ENCODE measurements around the gene RNF222. TPM values are rescaled to one million over a fixed set of nuclear protein-coding genes. Genes with fewer than 3 reads are reported as not detected.
A peak's percentile ranks its signal among the peaks of the same experiment; 100 is the strongest.

The RNF222 gene
- total RNA-seq, 1 experiment from 2014 or later: not detected

GRCh38 chr17:8413938-8414337, 16.3 kb upstream of the RNF222 start:
- no peak overlapping the region for H3K4me3 Mint-ChIP-seq (ENCODE audit: unreplicated experiment)
- POLR2A ChIA-PET: interaction anchor here (0.7 to 5.1 kb wide), 3 partner anchors 22 to 52 kb away, joined by 3 to 54 read pairs (median 3); partner anchors contain the start of gene NDEL1
- BruUV-seq (replicated peaks): no TSS peak
- H3K27ac Mint-ChIP-seq (ENCODE audit: low read depth, unreplicated experiment): no peak overlapping the region
- intact Hi-C loops (cut with micrococcal nuclease): no loop called here
- H3K4me1 Mint-ChIP-seq (ENCODE audit: insufficient read depth, unreplicated experiment): peaks cover 7% of the 10 kb centered on the region
- H3K9me3 Mint-ChIP-seq (ENCODE audit: unreplicated experiment): no peaks in the 10 kb centered on the region
- no peaks in the 10 kb centered on the region for H3K36me3 Mint-ChIP-seq (ENCODE audit: insufficient read depth, unreplicated experiment)
- no peak for TF ChIP-seq CTCF (IDR thresholded peaks at IDR 0.05; ENCODE audit: unreplicated experiment)
- peaks cover 23% of the 10 kb centered on the region for H3K27me3 Mint-ChIP-seq (ENCODE audit: insufficient read depth, unreplicated experiment)
- no peak for DNase-seq (ENCODE audit: unreplicated experiment)
- CTCF ChIA-PET: no interaction called here

- Mint-ChIP-seq H3K4me3 (ENCODE audit: unreplicated experiment) (no peak overlapping the region), H3K9me3 (ENCODE audit: unreplicated experiment) (no peaks in the 10 kb centered on the region), H3K27me3 (ENCODE audit: insufficient read depth, unreplicated experiment) (peaks cover 23% of the 10 kb centered on the region), H3K27ac (ENCODE audit: low read depth, unreplicated experiment) (no peak overlapping the region), H3K36me3 (ENCODE audit: insufficient read depth, unreplicated experiment) (no peaks in the 10 kb centered on the region), H3K4me1 (ENCODE audit: insufficient read depth, unreplicated experiment) (peaks cover 11% of the 10 kb centered on the region)
- DNase-seq (ENCODE audit: unreplicated experiment): no peak
- ChIA-PET CTCF (interaction anchor here (0.5 to 1.0 kb wide), 3 partner anchors 20 to 486 kb away, joined by 3 to 4 read pairs (median 3); no protein-coding TSS in a partner anchor), POLR2A (interaction anchor here (1.2 to 5.1 kb wide), 2 partner anchors 23 to 30 kb away, joined by 3 to 54 read pairs; partner anchors contain the start of gene NDEL1)
- TF ChIP-seq CTCF (IDR thresholded peaks at IDR 0.05; ENCODE audit: unreplicated experiment): no peak
- intact Hi-C loops (cut with micrococcal nuclease): no loop called here
- BruUV-seq (replicated peaks): no TSS peak
Observed at GRCh38 chr17:8413328-8413727, 15.7 kb upstream of the RNF222 start.

- Mint-ChIP-seq H3K36me3 (ENCODE audit: insufficient read depth, unreplicated experiment) (no peaks in the 10 kb centered on the region), H3K27ac (ENCODE audit: low read depth, unreplicated experiment) (no peak overlapping the region), H3K4me3 (ENCODE audit: unreplicated experiment) (no peak overlapping the region), H3K4me1 (ENCODE audit: insufficient read depth, unreplicated experiment) (peaks cover 14% of the 10 kb centered on the region), H3K27me3 (ENCODE audit: insufficient read depth, unreplicated experiment) (peaks cover 15% of the 10 kb centered on the region), H3K9me3 (ENCODE audit: unreplicated experiment) (no peaks in the 10 kb centered on the region)
- BruUV-seq (replicated peaks): no TSS peak
- ChIA-PET POLR2A (interaction anchor here (0.5 to 5.1 kb wide), 4 partner anchors 8 to 1165 kb away, joined by 3 to 54 read pairs (median 4); partner anchors contain the start of gene NDEL1), CTCF (interaction anchor here (0.6 to 5.0 kb wide), 8 partner anchors 23 to 373 kb away, joined by 3 to 35 read pairs (median 7); partner anchors contain the start of genes CCDC42 and NDEL1)
- no peak for DNase-seq (ENCODE audit: unreplicated experiment)
- TF ChIP-seq CTCF (IDR thresholded peaks at IDR 0.05; ENCODE audit: unreplicated experiment): no peak
- intact Hi-C loops (cut with micrococcal nuclease): no loop called here
Observed at GRCh38 chr17:8412089-8412488, 14.5 kb upstream of the RNF222 start.

- CTCF ChIA-PET: interaction anchor here (0.6 to 5.0 kb wide), 25 partner anchors 9 to 483 kb away, joined by 3 to 35 read pairs (median 4); partner anchors contain the start of genes CCDC42, KRABD2, MYH10 and NDEL1
- BruUV-seq (replicated peaks): no TSS peak
- H3K4me3 Mint-ChIP-seq (ENCODE audit: unreplicated experiment): peak overlapping the region; percentile 60
- POLR2A ChIA-PET: interaction anchor here (1.0 to 5.1 kb wide), 7 partner anchors 10 to 132 kb away, joined by 3 to 54 read pairs (median 5); partner anchors contain the start of gene NDEL1
- TF ChIP-seq CTCF (IDR thresholded peaks at IDR 0.05; ENCODE audit: unreplicated experiment): no peak
- peaks cover 14% of the 10 kb centered on the region for H3K4me1 Mint-ChIP-seq (ENCODE audit: insufficient read depth, unreplicated experiment)
- peaks cover 2% of the 10 kb centered on the region for H3K27me3 Mint-ChIP-seq (ENCODE audit: insufficient read depth, unreplicated experiment)
- DNase-seq (ENCODE audit: unreplicated experiment): no peak
- H3K27ac Mint-ChIP-seq (ENCODE audit: low read depth, unreplicated experiment): no peak overlapping the region
- intact Hi-C loops (cut with micrococcal nuclease): loop anchor here (1.0 kb wide), 3 partner anchors 25 to 374 kb away; no protein-coding TSS in a partner anchor
- no peaks in the 10 kb centered on the region for H3K36me3 Mint-ChIP-seq (ENCODE audit: insufficient read depth, unreplicated experiment)
- no peaks in the 10 kb centered on the region for H3K9me3 Mint-ChIP-seq (ENCODE audit: unreplicated experiment)
Observed at GRCh38 chr17:8410883-8411238, 13.2 kb upstream of the RNF222 start.

Data from MCF 10A (cell line).